Measurements from ENCODE around the gene ZNF189. TPM values are rescaled to one million over a fixed set of nuclear protein-coding genes. Genes with fewer than 3 reads are reported as not detected.

Gene ZNF189
- total RNA-seq, 1 donor from 2014 or later, result 26.2 TPM

DNA sequence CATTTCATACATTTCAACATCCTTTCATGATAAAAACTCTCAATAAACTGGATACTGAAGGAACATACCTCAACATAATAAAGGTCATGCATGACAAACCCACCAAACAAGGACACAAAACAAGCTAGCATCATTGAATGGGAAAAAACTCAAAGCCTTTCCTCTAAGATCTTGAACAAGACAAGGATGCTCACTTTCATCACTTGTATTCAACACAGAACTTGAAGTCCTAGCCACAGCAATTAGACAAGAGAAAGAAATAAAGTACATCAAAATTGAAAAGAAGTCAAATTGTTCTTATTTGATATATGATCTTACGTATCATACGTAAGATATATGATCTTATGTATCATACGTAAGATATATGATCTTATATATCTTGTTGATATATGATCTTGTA, 5.5 kb upstream of the ZNF189 start:
- Mint-ChIP-seq H3K4me3 (no peak overlapping the region), H3K27me3 (no peaks in the 10 kb centered on the region), H3K27ac (no peak overlapping the region), H3K36me3 (peaks cover 79% of the 10 kb centered on the region), H3K9me3 (peaks cover 13% of the 10 kb centered on the region), H3K4me1 (ENCODE audit: unreplicated experiment) (peaks cover 14% of the 10 kb centered on the region)
- TF ChIP-seq, protein P1, sequence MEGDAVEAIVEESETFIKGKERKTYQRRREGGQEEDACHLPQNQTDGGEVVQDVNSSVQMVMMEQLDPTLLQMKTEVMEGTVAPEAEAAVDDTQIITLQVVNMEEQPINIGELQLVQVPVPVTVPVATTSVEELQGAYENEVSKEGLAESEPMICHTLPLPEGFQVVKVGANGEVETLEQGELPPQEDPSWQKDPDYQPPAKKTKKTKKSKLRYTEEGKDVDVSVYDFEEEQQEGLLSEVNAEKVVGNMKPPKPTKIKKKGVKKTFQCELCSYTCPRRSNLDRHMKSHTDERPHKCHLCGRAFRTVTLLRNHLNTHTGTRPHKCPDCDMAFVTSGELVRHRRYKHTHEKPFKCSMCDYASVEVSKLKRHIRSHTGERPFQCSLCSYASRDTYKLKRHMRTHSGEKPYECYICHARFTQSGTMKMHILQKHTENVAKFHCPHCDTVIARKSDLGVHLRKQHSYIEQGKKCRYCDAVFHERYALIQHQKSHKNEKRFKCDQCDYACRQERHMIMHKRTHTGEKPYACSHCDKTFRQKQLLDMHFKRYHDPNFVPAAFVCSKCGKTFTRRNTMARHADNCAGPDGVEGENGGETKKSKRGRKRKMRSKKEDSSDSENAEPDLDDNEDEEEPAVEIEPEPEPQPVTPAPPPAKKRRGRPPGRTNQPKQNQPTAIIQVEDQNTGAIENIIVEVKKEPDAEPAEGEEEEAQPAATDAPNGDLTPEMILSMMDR (conservative IDR thresholded peaks at IDR 0.05), result no peak
- DNase-seq (ENCODE audit: extremely low spot score, unreplicated experiment), result no peak

DNA sequence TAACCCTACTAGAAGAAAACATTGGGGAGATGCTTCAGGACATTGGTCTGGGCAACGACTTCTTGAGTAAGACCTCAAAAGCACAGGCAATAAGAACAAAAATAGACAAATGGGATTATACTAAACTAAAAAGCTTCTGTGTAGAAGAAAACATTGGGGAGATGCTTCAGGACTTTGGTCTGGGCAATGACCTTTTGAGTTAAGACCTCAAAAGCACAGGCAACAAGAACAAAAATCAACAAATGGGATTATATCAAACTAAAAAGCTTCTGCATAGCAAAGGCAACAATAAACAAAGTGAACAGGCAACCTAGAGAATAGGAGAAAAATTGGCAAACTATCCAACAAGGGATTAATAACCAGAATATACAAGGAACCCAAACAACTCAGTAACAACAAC, 4.0 kb upstream of the ZNF189 start:
- DNase-seq (ENCODE audit: extremely low spot score, unreplicated experiment), result no peak
- Mint-ChIP-seq H3K27ac (no peak overlapping the region), H3K4me3 (peak overlapping the region; percentile 6), H3K4me1 (ENCODE audit: unreplicated experiment) (peaks cover 14% of the 10 kb centered on the region), H3K36me3 (peaks cover 75% of the 10 kb centered on the region), H3K27me3 (no peaks in the 10 kb centered on the region), H3K9me3 (peaks cover 13% of the 10 kb centered on the region)
- TF ChIP-seq, protein P1 (conservative IDR thresholded peaks at IDR 0.05), result no peak

DNA sequence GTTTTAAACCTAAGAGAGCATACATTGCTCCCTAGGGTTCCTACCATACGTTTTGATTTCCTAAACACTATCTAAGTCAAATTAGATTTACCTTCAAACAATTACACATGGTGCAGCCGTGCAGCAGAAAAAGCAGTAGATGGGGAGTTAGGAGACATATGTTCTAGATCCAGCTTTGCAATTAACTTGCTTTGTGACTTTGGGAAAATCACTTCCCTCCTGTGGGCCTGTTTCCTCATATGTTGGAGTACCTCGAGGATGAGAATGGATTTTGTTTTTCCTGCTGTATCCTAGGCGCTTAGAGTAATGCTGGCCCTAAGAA, 944 bp upstream of the ZNF189 start:
- no peaks in the 10 kb centered on the region for H3K27me3 Mint-ChIP-seq
- H3K27ac Mint-ChIP-seq, result peak overlapping the region; percentile 99
- H3K9me3 Mint-ChIP-seq, result peaks cover 30% of the 10 kb centered on the region
- TF ChIP-seq, protein P1 (conservative IDR thresholded peaks at IDR 0.05), result no peak
- peak overlapping the region; percentile 99 for H3K4me3 Mint-ChIP-seq
- H3K36me3 Mint-ChIP-seq, result peaks cover 76% of the 10 kb centered on the region
- peaks cover 31% of the 10 kb centered on the region for H3K4me1 Mint-ChIP-seq (ENCODE audit: unreplicated experiment)
- DNase-seq (ENCODE audit: extremely low spot score, unreplicated experiment), result no peak

- peaks cover 42% of the 10 kb centered on the region for H3K9me3 Mint-ChIP-seq
- H3K27ac Mint-ChIP-seq, result peak overlapping the region; percentile 99
- peaks cover 31% of the 10 kb centered on the region for H3K4me1 Mint-ChIP-seq (ENCODE audit: unreplicated experiment)
- peaks cover 79% of the 10 kb centered on the region for H3K36me3 Mint-ChIP-seq
- peak overlapping the region; percentile 99 for H3K4me3 Mint-ChIP-seq
- TF ChIP-seq, protein P1 (conservative IDR thresholded peaks at IDR 0.05), result no peak
- H3K27me3 Mint-ChIP-seq, result no peaks in the 10 kb centered on the region
- DNase-seq (ENCODE audit: extremely low spot score, unreplicated experiment), result peak; percentile 68
Observed at GRCh38 chr9:101398930-101399642, 435 bp downstream of the ZNF189 start.

DNA sequence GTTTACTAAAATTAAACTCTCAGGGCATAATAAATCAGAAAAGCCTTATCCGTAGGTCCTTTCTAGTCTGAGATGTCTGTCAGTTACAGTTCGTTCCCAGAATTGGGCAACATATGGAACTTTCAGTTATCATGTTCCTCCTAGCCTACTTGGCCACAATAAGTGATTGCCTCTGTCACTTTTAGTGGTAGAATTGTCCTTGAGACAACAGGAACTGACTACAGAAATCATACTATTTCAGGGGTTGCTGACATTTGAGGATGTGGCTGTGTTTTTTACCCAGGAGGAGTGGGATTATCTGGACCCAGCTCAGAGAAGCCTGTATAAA, 956 bp downstream of the ZNF189 start:
- peak overlapping the region; percentile 99 for H3K27ac Mint-ChIP-seq
- H3K27me3 Mint-ChIP-seq, result no peaks in the 10 kb centered on the region
- H3K9me3 Mint-ChIP-seq, result peaks cover 42% of the 10 kb centered on the region
- DNase-seq (ENCODE audit: extremely low spot score, unreplicated experiment), result no peak
- peaks cover 31% of the 10 kb centered on the region for H3K4me1 Mint-ChIP-seq (ENCODE audit: unreplicated experiment)
- TF ChIP-seq, protein P1 (conservative IDR thresholded peaks at IDR 0.05), result no peak
- H3K4me3 Mint-ChIP-seq, result peak overlapping the region; percentile 99
- peaks cover 79% of the 10 kb centered on the region for H3K36me3 Mint-ChIP-seq

Measured in type B pancreatic cell (in vitro differentiated cells).